ENCODE data around the gene FEZ2.

DNA sequence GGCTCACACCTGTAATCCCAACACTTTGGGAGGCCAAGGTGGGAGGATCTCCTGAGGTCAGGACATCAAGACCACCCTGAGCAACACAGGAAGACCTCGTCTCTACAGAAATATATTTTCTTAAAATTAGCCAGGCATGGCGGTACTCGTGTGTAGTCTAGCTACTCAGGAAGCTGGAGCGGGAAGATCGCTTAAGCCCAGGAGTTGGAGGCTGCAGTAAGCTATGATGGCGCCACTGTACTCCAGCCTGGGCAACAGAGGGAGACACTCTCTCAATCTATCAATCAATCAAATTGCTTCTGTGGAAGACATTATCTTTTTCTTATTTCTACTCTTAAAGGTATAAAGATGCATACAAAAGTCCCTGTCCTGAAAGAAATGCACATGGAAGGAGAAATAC is 11.3 kb downstream of the FEZ2 start:
- no peak for TF ChIP-seq EZH2 (IDR thresholded peaks at IDR 0.05; ENCODE audit: borderline replicate concordance, low read depth, low read length, severe bottlenecking)
- no peak for TF ChIP-seq POLR2AphosphoS5 (IDR thresholded peaks at IDR 0.05; ENCODE audit: insufficient read depth, low read depth, low read length)
- TF ChIP-seq, protein P1, sequence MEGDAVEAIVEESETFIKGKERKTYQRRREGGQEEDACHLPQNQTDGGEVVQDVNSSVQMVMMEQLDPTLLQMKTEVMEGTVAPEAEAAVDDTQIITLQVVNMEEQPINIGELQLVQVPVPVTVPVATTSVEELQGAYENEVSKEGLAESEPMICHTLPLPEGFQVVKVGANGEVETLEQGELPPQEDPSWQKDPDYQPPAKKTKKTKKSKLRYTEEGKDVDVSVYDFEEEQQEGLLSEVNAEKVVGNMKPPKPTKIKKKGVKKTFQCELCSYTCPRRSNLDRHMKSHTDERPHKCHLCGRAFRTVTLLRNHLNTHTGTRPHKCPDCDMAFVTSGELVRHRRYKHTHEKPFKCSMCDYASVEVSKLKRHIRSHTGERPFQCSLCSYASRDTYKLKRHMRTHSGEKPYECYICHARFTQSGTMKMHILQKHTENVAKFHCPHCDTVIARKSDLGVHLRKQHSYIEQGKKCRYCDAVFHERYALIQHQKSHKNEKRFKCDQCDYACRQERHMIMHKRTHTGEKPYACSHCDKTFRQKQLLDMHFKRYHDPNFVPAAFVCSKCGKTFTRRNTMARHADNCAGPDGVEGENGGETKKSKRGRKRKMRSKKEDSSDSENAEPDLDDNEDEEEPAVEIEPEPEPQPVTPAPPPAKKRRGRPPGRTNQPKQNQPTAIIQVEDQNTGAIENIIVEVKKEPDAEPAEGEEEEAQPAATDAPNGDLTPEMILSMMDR (IDR thresholded peaks at IDR 0.05; ENCODE audit: extremely low read depth in 1 of 2, insufficient read depth in 1 of 2, low read depth in 1 of 2, low read length in 2 of 2): no peak
- TF ChIP-seq POLR2A (IDR thresholded peaks at IDR 0.05; ENCODE audit: low read depth, low read length): no peak
- TF ChIP-seq JUN (IDR thresholded peaks at IDR 0.05; ENCODE audit: borderline replicate concordance, insufficient read depth, insufficient read length, low read depth): no peak
- TF ChIP-seq, protein P2, sequence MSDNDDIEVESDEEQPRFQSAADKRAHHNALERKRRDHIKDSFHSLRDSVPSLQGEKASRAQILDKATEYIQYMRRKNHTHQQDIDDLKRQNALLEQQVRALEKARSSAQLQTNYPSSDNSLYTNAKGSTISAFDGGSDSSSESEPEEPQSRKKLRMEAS (IDR thresholded peaks at IDR 0.05; ENCODE audit: insufficient read depth, insufficient read length): no peak
- TF ChIP-seq FOS (IDR thresholded peaks at IDR 0.05; ENCODE audit: borderline replicate concordance, insufficient read depth, low read length): no peak
